Caco-2 (cell line): ENCODE data around the gene EIF4E2. TPM values are rescaled to one million over a fixed set of nuclear protein-coding genes. Genes with fewer than 3 reads are reported as not detected.

ENCODE experiments used
- BruUV-seq: library from RNA; stranded (reverse); fragments of 400-500 nt; replicated peaks from 2 replicates; lab custom pipeline; 2021; lab: Mats Ljungman, UMichigan
- CTCF ChIA-PET: fragments of 300-600 bp; sonication (Branson Sonifier 250); formaldehyde crosslinking; loops from one replicate; lab custom pipeline; 2022; ENCODE audit warnings: antibody characterized with exemption; lab: Charles Lee
- POLR2A ChIA-PET: fragments of 300-600 bp; sonication (Branson Sonifier 250); formaldehyde crosslinking; loops from one replicate; lab custom pipeline; 2022; ENCODE audit warnings: antibody characterized with exemption; lab: Charles Lee
- DNase-seq, 2 experiments: peaks; one replicate each; pipeline versions ENCODE4 v3.0.0 to v3.0.0-alpha.2; 2020 to 2022
- H3K27me3 ChIP-seq: replicated peaks from 2 replicates; pipeline ENCODE4 v1.6.0; 2011; ENCODE audit warnings: low read length; ENCODE audit not compliant: control insufficient read depth, insufficient read depth
- H3K36me3 ChIP-seq: 2 replicates; pipeline ENCODE4 v1.5.1; 2011; ENCODE audit warnings: low read length; ENCODE audit not compliant: control insufficient read depth, insufficient read depth
- H3K4me1 ChIP-seq: fragments of 250-450 bp; sonication (Bioruptor Pico); 2 replicates; pipeline ENCODE4 v1.5.1; 2020; ENCODE audit warnings: mild to moderate bottlenecking
- H3K4me3 ChIP-seq: 2 replicates; pipeline ENCODE4 v1.5.1; 2011; ENCODE audit warnings: low read depth, mild to moderate bottlenecking, control low read depth, low read length
- H3K9me3 ChIP-seq: fragments of 250-450 bp; sonication (Bioruptor Pico); 2 replicates; pipeline ENCODE4 v1.5.1; 2020; ENCODE audit warnings: mild to moderate bottlenecking, moderate library complexity
- H3K27ac Mint-ChIP-seq: one replicate; pipeline ENCODE4 v1.8.0; 2022; ENCODE audit warnings: mixed read lengths; ENCODE audit not compliant: unreplicated experiment
- H3K27me3 Mint-ChIP-seq: one replicate; pipeline ENCODE4 v1.8.0; 2022; ENCODE audit warnings: mixed read lengths; ENCODE audit not compliant: insufficient read depth, unreplicated experiment
- H3K36me3 Mint-ChIP-seq: one replicate; pipeline ENCODE4 v1.8.0; 2022; ENCODE audit warnings: mild to moderate bottlenecking, mixed read lengths; ENCODE audit not compliant: insufficient read depth, unreplicated experiment
- H3K4me1 Mint-ChIP-seq: one replicate; pipeline ENCODE4 v1.8.0; 2022; ENCODE audit warnings: low read depth, mixed read lengths; ENCODE audit not compliant: unreplicated experiment
- H3K4me3 Mint-ChIP-seq: one replicate; pipeline ENCODE4 v1.8.0; 2022; ENCODE audit warnings: mild to moderate bottlenecking, moderate library complexity, mixed read lengths; ENCODE audit not compliant: unreplicated experiment
- H3K9me3 Mint-ChIP-seq: one replicate; pipeline ENCODE4 v1.8.0; 2022; ENCODE audit warnings: mixed read lengths; ENCODE audit not compliant: unreplicated experiment
- intact Hi-C: fragments of 100-400 bp; cut with micrococcal nuclease; formaldehyde crosslinking; loops from one replicate; pipeline ENCODE4 v1.10.0; 2022; ENCODE audit not compliant: unreplicated experiment
- total RNA-seq: library from RNA; stranded (reverse); gene quantifications from 2 replicates; pipeline ENCODE4 v1.2.3, GENCODE V29; 2022
- TF ChIP-seq, protein P1 (sequence below), 2 experiments: fragments of 200-600 bp in 1 of 2; IDR thresholded peaks; 1 replicate in 1 of 2; 2 replicates in 1 of 2; pipeline versions ENCODE4 v1.5.1 to v1.8.0; 2011 to 2022; ENCODE audit warnings: antibody characterized with exemption in 1 of 2, control low read depth in 1 of 2, inconsistent platforms in 1 of 2, low read depth in 1 of 2, low read length in 1 of 2, mild to moderate bottlenecking in 1 of 2, moderate library complexity in 1 of 2; ENCODE audit not compliant: insufficient read depth in 1 of 2, severe bottlenecking in 1 of 2, unreplicated experiment in 1 of 2

EIF4E2 gene
- total RNA-seq, 1 experiment from 2014 or later, result 57.2 TPM

- Mint-ChIP-seq H3K27ac (no peak overlapping the region), H3K4me1 (no peaks in the 10 kb centered on the region), H3K4me3 (no peak overlapping the region), H3K27me3 (no peaks in the 10 kb centered on the region), H3K36me3 (peaks cover 14% of the 10 kb centered on the region), H3K9me3 (no peaks in the 10 kb centered on the region)
- no peak for DNase-seq
- intact Hi-C loops, result no loop called here
- POLR2A ChIA-PET, result no interaction called here
- Histone ChIP-seq H3K36me3 (no peaks in the 10 kb centered on the region), H3K9me3 (no peaks in the 10 kb centered on the region), H3K4me1 (no peaks in the 10 kb centered on the region), H3K27me3 (no peaks in the 10 kb centered on the region), H3K4me3 (no peak overlapping the region)
- BruUV-seq, result no TSS peak
- TF ChIP-seq, protein P1, sequence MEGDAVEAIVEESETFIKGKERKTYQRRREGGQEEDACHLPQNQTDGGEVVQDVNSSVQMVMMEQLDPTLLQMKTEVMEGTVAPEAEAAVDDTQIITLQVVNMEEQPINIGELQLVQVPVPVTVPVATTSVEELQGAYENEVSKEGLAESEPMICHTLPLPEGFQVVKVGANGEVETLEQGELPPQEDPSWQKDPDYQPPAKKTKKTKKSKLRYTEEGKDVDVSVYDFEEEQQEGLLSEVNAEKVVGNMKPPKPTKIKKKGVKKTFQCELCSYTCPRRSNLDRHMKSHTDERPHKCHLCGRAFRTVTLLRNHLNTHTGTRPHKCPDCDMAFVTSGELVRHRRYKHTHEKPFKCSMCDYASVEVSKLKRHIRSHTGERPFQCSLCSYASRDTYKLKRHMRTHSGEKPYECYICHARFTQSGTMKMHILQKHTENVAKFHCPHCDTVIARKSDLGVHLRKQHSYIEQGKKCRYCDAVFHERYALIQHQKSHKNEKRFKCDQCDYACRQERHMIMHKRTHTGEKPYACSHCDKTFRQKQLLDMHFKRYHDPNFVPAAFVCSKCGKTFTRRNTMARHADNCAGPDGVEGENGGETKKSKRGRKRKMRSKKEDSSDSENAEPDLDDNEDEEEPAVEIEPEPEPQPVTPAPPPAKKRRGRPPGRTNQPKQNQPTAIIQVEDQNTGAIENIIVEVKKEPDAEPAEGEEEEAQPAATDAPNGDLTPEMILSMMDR (IDR thresholded peaks at IDR 0.05; ENCODE audit: insufficient read depth in 1 of 2, low read depth in 1 of 2, low read length in 1 of 2, severe bottlenecking in 1 of 2, unreplicated experiment in 1 of 2), result no peak
- CTCF ChIA-PET, result no interaction called here
These were observed 8.4 kb upstream of the EIF4E2 start for GRCh38 chr2:232541961-232542714.

DNA sequence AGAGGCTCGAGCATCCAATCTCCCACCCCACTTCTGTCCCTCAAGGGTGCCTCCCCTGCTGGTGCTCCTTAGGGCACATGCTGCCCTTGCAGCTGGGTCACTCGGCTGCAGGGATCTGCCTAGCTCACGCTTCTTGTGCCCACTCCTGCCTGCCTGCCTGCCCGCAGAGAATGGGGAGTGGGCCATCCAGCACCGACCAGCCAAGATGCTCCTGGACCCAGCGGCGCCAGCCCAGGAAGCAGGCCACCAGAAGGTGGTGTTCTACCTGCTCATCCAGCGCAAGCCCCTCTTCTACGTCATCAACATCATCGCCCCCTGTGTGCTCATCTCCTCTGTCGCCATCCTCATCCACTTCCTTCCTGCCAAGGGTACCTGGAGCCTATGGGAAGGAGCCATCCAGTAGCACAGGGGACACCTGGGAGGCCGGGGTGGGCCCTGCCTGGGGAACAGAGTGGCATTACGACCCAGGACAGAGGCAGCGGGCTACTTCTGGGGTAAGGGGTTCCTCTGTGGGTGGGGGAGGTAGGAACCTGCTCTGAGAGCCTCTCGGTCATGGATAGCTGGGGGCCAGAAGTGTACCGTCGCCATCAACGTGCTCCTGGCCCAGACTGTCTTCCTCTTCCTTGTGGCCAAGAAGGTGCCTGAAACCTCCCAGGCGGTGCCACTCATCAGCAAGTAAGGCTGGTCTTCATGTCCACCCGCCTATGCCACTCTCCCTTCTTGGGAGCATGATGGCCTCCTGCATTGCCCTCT, 7.6 kb upstream of the EIF4E2 start:
- DNase-seq, result no peak
- H3K27me3 Mint-ChIP-seq, result no peaks in the 10 kb centered on the region
- Histone ChIP-seq H3K27me3 (no peaks in the 10 kb centered on the region), H3K36me3 (no peaks in the 10 kb centered on the region), H3K4me1 (no peaks in the 10 kb centered on the region), H3K4me3 (no peak overlapping the region), H3K9me3 (no peaks in the 10 kb centered on the region)
- H3K27ac Mint-ChIP-seq, result no peak overlapping the region
- H3K4me3 Mint-ChIP-seq, result no peak overlapping the region
- BruUV-seq, result no TSS peak
- intact Hi-C loops, result no loop called here
- peaks cover 14% of the 10 kb centered on the region for H3K36me3 Mint-ChIP-seq
- TF ChIP-seq, protein P1 (IDR thresholded peaks at IDR 0.05; ENCODE audit: insufficient read depth in 1 of 2, low read depth in 1 of 2, low read length in 1 of 2, severe bottlenecking in 1 of 2, unreplicated experiment in 1 of 2), result no peak
- no peaks in the 10 kb centered on the region for H3K9me3 Mint-ChIP-seq
- ChIA-PET CTCF (no interaction called here), POLR2A (no interaction called here)
- H3K4me1 Mint-ChIP-seq, result no peaks in the 10 kb centered on the region

DNA sequence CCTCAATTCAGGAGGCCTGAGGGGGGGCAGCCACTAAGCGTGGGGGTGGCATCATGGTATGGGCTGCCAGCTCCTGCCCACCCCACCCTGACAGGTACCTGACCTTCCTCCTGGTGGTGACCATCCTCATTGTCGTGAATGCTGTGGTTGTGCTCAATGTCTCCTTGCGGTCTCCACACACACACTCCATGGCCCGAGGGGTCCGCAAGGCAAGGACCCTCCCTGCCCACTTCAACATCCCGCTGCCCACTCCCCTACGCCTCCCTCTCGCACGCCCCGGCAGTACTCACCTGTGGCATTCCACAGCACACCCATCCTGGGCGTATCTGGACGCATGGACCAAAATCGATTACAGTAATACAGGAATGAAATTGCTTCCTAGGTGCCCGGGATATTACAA, 7.0 kb upstream of the EIF4E2 start:
- Mint-ChIP-seq H3K9me3 (no peaks in the 10 kb centered on the region), H3K27me3 (no peaks in the 10 kb centered on the region), H3K4me3 (no peak overlapping the region), H3K4me1 (no peaks in the 10 kb centered on the region), H3K36me3 (peaks cover 19% of the 10 kb centered on the region), H3K27ac (no peak overlapping the region)
- ChIA-PET CTCF (no interaction called here), POLR2A (no interaction called here)
- no TSS peak for BruUV-seq
- no peak for DNase-seq
- intact Hi-C loops, result no loop called here
- no peak overlapping the region for H3K4me3 ChIP-seq
- H3K27me3 ChIP-seq, result no peaks in the 10 kb centered on the region
- H3K9me3 ChIP-seq, result no peaks in the 10 kb centered on the region
- H3K36me3 ChIP-seq, result no peaks in the 10 kb centered on the region
- H3K4me1 ChIP-seq, result no peaks in the 10 kb centered on the region
- TF ChIP-seq, protein P1 (IDR thresholded peaks at IDR 0.05; ENCODE audit: insufficient read depth in 1 of 2, low read depth in 1 of 2, low read length in 1 of 2, severe bottlenecking in 1 of 2, unreplicated experiment in 1 of 2), result no peak
